ENCODE results near the gene PTPRM.

GRCh38 chr18:7847357-7848053 lies 280.4 kb downstream of the PTPRM start:
- TF ChIP-seq POLR2AphosphoS5 (IDR thresholded peaks at IDR 0.05) (no peak), CTCF (IDR thresholded peaks at IDR 0.05) (no peak), POLR2A (IDR thresholded peaks at IDR 0.05) (no peak), EP300 (IDR thresholded peaks at IDR 0.05) (no peak)

All from sigmoid colon (tissue), 4 donors.